Measurements from ENCODE around the gene NDUFS7.

GRCh38 chr19:1401138-1401888 is 17.6 kb downstream of the NDUFS7 start, which contains the start of gene GAMT:
- no peak for TF ChIP-seq CTCF (IDR thresholded peaks at IDR 0.05; ENCODE audit: low read depth, low read length)
- no peak for TF ChIP-seq POLR2A (IDR thresholded peaks at IDR 0.05; ENCODE audit: extremely low read depth, insufficient read length)
- TF ChIP-seq MAX (IDR thresholded peaks at IDR 0.05; ENCODE audit: low read depth, low read length), result no peak

All from NB4 (cell line).